GM19395 (cell line): ENCODE results near the gene SLC25A29.
"Not testable (repeated sequence)": the region's sequence is repeated elsewhere in the genome, so short reads cannot be mapped to it uniquely, and the experiment has no call there.

Experiments
- ATAC-seq: cut with Tn5 transposase; IDR thresholded peaks from one replicate; pipeline ENCODE4 v1.9.1; 2021; ENCODE audit warnings: mild to moderate bottlenecking, moderate library complexity; ENCODE audit not compliant: unreplicated experiment

Gene SLC25A29, protein sequence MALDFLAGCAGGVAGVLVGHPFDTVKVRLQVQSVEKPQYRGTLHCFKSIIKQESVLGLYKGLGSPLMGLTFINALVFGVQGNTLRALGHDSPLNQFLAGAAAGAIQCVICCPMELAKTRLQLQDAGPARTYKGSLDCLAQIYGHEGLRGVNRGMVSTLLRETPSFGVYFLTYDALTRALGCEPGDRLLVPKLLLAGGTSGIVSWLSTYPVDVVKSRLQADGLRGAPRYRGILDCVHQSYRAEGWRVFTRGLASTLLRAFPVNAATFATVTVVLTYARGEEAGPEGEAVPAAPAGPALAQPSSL

DNA sequence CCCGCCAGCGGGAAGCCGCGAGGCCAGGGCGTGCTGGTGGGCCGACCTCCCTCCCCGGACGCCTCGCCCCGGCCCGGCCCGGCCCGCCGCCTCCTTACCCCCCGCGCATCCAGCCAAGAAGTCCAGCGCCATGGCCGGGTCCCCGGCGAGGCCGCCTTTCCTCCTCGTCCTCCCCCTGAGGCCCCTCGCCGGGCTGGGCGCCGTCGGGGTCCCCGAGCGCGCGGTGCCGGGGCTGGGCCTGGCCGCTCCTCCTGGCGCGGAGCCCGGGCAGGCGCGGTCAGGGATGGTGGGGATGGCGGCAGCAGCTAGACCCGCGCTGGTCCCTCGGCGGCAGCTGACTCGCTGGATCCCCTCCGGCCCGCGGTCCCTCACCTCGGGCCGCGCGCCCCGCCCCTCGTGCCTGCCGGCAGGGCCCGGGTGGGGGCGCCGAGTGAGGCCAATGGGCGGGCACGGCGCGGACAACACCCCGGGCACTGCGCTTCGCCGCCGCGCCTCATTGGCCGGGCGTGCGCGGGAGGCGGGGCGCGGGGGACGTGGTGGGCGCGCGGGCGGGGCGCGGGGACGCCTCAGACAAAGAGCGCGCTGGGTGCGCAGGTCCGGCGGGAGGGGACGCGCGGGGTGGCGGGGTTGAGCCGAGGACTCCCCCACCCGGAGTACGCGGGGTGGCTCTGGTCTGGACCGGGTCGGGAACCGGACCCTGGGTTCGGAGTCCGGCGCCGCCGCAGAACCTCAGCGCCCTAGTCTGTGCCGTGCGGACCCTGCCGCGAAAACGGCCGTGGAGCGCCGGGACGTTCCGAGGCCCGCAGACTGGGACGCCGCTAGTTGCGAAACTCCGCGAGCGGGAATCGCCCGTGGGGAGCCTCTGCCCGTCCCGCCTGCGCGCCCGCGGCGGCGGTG, at the start of gene SLC25A29:
Gene SLC25A29 (minus strand): TSS at position 344 of the 897 bp plus-strand sequence. CDS start 212 bp downstream, at position 132.
- ATAC-seq: peak; percentile 80

DNA sequence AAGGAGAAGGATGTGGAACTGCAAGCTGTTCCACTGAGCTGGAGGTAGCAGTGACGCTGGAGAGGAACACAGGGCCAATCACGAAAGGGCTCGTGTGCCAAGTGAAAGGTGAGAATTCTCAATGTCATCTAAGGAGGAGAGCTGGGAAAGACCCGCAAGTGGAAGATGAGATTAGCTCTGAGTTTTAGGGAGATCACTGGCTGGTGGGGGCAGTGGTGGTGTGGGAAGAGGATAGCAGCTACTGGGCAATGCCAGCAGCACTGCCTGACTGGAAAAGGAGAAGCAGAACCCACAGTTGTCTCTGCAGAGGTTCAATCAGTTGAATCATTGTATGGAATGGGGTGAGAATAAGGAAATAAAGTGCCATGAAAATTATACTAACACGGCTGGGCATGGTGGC, 44.7 kb upstream of the SLC25A29 start:
- ATAC-seq: no peak

DNA sequence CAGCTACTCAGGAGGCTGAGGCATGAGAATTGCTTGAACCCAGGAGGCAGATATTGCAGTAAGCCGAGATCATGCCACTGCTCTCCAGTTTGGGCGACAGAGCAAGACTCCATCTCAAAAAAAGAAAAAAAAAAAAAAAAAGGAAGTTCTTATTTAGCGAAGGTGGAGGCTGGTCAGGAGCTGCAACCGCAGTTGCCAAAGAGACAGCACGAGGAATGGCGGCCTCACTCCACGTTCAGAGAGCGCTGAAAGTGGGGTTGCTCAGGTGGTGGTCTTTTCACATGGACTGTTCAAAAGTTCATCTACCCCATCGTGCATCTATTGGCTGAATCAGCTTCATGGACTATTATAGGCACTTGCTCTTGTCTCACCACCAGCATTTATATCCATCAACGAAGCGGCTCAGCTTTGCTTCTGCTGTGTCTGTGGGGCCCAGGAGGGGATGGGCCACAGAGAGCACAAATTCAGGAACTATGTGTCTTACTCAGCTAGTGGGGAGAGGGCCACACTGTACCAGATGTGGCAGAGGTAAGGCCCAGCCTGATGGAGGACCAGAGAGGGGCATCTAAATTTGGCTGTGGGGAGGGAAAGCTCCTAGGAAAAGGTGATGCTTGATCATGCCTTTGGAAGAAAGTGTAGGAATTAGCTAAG, 44.2 kb upstream of the SLC25A29 start:
- ATAC-seq: no peak

DNA sequence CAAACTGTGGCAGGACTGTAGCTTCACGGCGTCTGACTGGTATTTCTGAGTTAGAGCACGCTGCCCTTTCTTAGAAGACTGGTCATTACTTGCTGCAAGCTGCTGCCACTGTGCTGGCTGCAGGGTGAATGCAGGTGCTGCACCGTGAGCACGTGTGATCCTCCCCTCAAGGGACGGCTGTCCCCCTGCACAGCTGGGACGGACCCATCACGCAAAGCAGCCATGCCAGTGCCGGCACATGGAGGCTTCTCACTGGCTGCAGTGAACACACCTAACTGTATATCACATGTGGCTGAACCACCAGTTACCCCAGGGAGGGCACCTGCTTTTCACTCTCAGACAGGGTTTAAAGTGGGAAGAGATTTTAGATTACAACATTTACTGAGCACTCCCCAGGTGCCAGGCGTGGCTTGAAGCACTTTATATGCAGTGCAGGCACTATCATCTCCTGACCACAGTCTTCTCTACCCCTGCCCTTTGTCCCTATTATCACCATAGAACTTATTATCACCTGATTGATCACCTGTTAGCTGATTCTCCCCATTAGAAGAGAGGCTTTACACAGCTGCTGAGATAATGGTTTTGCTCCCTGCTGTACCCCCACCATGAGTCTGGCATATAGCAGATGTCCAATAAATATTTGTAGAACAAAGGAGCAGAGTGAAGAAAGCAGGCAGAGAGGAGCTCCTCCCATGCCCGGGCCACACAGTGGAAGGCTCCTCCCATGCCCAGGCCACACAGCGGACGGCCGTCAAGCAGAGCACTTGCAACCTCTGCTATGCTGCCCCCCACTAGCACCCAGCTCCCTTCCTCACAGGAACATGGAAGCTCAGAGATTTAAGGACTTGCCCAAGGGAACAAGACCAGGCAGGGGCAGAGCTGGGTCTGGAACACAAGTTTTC, 42.8 kb upstream of the SLC25A29 start:
- no peak for ATAC-seq

DNA sequence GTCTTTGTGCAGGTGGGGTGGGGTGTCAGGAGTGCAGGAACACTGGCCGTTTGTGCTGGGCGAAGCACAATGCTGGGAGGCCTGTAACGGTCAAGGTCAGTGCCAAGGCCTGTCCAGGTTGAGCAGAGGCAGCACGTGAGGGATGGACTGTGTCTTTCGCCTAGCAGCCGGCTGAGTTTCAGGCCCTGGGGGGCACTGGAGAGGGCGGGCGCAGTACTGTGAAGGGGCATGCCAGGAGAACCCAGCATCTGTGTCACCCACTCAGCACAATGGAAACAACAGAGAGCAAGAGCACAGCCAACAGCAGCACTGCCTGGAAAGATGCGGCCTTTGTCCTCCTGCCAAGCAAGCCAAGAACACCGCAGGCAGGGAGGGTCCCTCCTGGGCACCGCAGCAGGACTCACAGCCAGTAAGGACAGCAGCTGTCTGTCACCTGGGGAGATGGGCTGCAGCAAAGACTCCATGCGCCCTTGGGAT, 42.0 kb upstream of the SLC25A29 start:
- no peak for ATAC-seq

DNA sequence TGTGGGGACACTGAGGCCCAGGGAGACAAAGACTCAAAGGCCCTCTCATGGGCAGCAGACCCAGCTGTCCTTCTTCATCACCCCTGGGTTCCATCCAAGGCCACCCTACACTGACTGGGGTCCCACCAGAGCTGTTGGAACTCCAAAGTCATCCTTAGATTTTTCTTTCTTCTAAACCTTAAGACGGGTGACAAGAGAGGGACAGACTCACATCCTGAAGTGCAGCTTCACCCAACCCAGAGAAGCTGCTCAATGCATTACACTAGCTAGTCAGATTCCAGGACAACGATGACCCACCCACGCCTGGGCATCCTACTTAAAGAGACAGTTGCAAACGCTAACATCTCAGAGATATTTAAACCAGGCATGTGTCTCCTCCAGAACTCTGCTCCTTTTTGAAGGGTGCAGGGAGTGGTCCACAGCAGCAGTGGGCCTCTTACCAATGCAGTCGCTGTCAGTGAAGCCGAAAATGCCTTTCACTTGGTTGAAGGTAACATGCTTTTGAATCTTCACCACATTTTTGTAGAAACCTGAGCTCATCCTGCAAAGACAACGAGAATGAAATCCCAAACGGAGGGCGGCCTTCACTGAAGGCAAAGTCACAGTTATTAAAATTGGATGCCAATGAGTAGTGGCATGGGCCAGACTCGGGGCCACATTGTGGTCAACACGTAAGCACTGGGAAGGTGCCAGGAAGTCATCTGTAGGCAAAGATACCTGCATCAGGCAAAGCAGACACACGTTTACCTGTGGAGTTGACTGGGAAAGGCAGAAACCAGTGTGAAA, 40.3 kb upstream of the SLC25A29 start:
- no peak for ATAC-seq

DNA sequence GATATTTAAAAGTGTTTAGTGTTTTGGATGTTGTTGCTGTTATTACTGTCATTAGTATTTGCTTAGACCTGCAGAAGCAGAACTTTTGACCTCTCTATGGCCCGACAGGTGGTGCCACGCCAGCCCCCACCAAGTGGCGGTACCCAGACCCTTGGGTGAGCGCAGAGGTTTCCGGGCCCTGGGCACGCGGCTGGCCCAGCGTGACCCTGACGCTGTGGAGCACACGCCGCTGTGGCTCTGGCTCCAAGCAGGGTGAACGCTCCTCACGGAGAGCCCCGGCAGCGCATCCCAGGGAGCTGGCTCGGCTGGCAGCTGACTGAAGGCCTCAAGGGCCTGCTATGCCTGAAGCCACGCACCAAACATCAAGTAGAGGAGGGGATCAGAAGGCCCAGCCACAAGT, 39.5 kb upstream of the SLC25A29 start:
- no peak for ATAC-seq

DNA sequence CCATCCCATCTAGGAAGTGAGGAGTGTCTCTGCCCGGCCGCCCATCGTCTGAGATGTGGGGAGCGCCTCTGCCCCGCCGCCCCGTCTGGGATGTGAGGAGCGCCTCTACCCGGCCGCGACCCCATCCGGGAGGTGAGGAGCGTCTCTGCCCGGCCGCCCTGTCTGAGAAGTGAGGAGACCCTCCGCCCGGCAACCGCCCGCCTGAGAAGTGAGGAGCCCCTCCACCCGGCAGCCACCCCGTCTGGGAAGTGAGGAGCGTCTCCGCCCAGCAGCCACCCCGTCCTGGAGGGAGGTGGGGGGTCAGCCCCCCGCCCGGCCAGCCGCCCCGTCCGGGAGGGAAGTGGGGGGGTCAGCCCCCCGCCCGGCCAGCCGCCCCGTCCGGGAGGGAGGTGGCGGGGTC, 38.4 kb upstream of the SLC25A29 start:
- ATAC-seq: not testable (repeated sequence)

DNA sequence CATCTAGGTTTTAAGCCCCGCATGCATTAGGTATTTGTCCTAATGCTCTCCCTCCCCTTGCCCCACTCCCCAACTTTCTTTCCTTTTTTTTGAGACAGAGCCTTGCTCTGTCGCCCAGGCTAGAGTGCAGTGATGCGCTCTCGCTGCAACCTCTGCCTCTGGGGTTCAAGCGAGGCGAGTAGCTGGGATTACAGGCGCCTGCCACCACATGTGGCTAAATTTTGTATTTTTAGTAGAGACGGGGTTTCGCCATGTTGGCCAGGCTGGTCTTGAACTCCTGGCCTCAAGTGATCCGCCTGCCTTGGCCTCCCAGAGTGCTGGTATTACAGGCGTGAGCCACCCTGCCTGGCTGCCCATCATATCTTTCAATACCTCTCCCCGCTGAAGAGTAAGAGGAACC, 36.6 kb upstream of the SLC25A29 start:
- ATAC-seq: not testable (repeated sequence)

DNA sequence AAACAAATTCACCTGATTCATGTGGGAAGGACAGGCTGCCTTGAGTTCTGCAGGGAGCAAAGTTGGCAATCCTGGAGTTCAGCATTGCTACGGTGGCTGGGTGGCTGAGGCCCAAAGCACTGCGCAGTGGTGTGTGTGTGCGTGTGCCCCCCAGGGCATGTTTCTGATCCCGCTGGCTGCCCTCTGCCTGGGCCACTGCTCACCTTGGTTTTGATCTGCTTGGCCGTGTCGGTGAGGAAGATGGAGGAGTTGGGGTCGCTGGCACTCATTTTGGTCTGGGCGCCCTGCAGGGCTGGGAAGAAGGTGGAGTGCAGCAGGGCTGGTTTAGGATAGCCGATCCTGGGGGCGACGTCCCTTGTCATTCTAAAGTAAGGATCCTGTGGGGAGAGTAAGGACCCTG, 36.0 kb upstream of the SLC25A29 start:
- no peak for ATAC-seq

DNA sequence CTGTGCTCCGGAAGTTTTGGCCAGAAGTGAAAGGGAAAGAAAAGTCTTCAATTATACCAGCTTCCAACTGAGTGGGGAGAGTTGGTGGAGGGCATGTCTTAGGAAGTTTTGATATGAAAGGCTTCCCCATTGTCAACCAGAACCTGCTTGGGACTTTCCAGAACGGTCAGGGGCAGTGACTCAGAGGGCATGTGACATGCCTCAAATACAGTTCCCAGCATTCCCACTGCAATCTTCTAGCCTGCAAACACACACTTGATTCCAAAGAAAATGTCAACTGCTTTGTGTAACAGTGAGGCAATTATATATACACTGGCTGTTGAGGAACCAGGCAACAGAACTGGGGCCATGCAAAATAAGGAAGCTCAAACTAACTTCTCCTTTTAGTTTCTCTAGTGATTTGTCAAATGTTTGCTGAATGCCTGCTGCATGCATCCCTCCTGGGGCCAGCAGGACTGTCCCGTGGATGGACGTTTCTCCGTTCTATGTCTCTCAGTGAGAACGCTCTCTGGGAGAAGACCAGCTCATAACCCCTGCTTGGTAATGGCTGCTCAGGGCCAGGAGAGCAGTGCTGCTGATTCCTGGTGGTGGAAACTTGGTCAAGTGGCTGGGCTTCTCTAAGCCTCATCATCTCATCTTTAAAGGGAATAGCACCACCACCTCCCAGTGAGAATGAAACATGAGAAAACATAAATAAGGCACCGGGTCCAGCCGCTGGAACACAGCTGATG, 35.2 kb upstream of the SLC25A29 start:
- ATAC-seq: peak; percentile 50

DNA sequence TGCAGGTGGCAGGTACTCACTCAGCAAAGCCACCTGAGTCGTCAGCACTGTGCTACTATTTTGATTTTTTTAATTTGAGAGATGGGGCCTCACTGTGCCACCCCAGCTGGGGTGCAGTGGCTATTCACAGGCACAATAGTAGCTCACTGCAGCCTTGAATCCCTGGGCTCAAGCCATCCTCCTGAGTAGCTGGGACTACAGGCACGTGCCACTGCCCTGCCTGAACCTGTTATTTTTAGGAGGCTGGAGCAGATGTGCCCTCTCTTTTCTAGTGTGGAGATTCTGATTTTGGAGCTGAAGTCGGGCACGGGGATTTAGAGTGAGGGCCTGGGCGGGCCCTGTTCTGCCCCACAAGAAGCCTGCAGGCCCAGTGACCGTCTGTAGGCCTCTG, 34.2 kb upstream of the SLC25A29 start:
- ATAC-seq: no peak

DNA sequence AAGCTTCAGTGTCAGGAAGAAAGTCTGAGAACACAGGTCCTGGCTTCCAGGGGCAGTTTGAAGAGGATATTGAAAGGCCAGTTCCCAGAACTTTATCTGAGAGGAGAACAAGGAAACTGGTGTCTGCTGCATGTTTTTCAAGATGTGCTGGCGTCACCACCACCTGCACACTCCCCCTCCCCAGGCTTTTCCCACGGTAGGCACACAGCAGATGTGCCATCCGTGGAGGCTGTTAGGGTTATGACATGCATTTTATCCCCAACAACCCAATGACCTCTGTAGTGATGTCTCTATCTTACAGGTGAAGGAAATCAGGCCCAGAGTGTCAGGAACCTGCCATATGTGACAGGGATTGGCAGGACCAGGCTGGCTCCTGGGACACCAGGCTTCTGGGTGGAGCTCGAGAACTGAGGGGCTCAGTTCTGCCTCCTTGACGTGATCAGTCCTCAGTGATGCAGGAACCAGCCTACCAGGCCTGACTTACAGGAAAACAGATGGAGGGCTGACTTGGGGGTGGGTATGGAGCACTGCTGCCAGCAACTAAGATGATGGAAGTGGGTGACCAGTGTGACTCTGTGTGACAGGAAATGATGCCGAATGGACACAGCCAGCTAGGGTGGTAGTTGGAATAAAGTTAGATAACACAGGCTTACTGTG, 33.6 kb upstream of the SLC25A29 start:
- ATAC-seq: no peak

DNA sequence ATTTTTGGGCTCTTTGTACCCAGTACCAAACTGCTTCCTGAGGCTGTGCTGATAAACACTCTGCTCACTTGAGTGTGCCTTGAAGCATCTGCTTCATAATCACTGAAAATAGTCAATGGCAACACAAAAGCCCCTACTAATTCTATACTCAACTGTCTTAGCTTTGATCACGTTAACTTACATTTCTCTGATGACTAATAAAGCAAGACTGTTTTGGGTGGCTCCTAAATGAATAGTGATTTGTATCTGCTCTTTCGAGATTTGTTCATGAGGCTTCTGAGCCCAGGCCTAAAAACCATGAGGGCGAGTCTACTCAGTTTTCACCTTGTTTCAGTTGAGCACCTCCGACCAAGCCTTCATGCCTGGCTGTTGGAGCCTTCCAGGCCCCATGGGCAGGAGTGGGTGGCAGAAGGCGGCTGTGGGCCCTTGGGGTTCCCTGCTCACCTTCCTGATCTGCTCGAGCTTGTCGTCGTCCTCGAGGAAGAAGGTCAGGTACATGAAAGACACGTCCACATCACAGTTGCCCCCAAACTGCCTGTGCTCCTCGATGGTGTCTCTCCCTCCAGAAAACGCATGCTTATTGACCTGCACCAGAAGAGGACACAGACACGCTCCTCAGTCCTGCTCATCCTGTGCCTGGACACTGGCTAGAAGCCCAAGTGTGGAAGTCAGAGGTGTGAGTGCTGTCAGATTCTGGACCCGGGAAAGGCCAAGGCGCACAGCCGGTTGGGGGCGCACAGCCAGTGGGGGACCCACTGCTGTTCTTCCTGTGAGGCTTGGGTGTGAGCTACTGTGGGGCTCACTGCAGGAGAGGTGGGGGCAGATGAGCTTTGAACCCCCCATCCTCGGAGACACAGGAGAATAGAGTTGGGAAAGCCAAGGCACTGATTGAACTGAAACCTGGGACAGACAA, 30.6 kb upstream of the SLC25A29 start:
- no peak for ATAC-seq

DNA sequence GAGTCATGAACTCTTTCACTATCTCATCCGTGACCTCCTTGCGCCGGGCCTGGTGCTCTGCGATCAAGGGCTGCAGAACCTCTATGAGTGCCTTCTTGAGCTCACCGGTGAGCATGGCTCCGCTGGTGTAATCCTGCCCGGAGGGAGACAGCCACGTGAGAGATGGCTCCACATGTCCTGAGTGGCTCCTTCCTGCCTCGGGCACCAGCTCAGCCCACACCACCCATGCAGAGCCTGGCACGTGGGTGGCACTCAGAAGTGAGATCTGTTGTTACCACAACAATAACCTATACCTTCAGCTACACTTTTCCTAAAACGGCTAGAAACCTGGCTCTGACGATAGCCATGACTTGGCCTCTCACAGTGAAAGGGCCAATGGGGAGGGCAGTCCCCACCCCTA, 28.7 kb upstream of the SLC25A29 start:
- no peak for ATAC-seq

DNA sequence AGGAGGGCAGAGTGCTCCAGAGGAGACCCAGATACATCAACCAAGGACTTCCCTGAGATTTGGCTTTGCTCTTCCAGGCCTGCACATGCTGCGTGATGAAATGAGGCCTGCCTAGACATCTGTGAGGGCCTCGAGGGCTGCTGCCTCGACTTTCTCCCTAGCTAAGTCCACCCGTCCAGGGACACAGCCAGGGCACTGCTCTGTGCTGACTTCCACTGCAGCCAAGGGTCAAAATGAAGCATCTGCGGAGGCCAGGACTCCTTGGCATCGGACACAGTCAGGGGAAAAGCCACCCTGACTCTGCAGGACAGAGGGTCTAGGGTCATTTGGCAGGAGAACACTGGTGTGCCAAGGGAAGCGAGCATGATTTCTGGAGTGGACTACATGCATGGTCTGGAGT, 27.6 kb upstream of the SLC25A29 start:
- no peak for ATAC-seq

DNA sequence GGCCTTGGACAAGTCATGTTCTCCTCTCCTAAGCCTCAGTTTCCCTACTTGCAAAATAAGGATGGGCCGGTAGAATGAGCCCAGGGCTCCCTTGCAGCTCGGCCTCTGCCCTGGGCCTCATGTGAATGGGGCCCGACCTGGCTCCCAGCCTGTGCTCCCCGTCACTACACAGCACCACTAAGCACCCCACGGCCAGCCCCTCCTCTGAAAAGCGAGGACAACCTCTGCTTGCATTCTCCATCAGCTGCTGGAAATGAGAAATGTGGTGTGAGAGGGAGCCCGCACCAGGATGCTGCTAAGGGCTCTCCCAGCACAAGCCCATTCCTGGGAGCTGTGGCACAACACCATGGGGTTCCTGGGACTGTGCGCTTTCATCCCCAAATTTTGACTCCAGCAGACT, 27.1 kb upstream of the SLC25A29 start:
- no peak for ATAC-seq
